Heart left ventricle (tissue), 16 donors: Measurements from ENCODE around the gene GYG1. TPM values are rescaled to one million over a fixed set of nuclear protein-coding genes. Genes with fewer than 3 reads are reported as not detected.
"Not testable (repeated sequence)": the region's sequence is repeated elsewhere in the genome, so short reads cannot be mapped to it uniquely, and the experiment has no call there.

Source experiments
- ATAC-seq, 4 donors: fragments of 200-7000 bp; cut with Tn5 transposase; one replicate each; pipeline ENCODE4 v1.9.1; 2020 to 2022; ENCODE audit warnings: moderate library complexity in 4 of 4, mild to moderate bottlenecking in 3 of 4, moderate number of reproducible peaks in 1 of 4
- DNase-seq, 5 donors: peaks; one replicate each; pipeline ENCODE4 v3.0.0-alpha.2; 2020
- H3K27ac ChIP-seq, 12 donors: fragments of 200-600 bp; sonication (generic) in 4 of 12; one replicate each; pipeline versions ENCODE4 v1.5.0 to v1.8.0; 2016 to 2022; ENCODE audit warnings: mild to moderate bottlenecking in 2 of 12
- H3K27me3 ChIP-seq, 9 donors: fragments of 200-600 bp; sonication (generic) in 2 of 9; one replicate each; pipeline versions ENCODE4 v1.5.1 to v1.8.0; 2016 to 2022; ENCODE audit warnings: mild to moderate bottlenecking in 3 of 9
- H3K36me3 ChIP-seq, 9 donors: fragments of 200-600 bp; sonication (generic) in 2 of 9; one replicate each; pipeline versions ENCODE4 v1.5.0 to v1.8.0; 2018 to 2022; ENCODE audit warnings: mild to moderate bottlenecking in 2 of 9
- H3K4me1 ChIP-seq, 12 donors: fragments of 200-600 bp; sonication (generic) in 4 of 12; one replicate each; pipeline versions ENCODE4 v1.5.0 to v1.8.0; 2016 to 2022; ENCODE audit warnings: mild to moderate bottlenecking in 3 of 12
- H3K4me3 ChIP-seq, 12 donors: fragments of 200-600 bp; sonication (generic) in 4 of 12; one replicate each; pipeline versions ENCODE4 v1.5.0 to v1.8.0; 2017 to 2022; ENCODE audit warnings: mild to moderate bottlenecking in 9 of 12, moderate library complexity in 4 of 12
- H3K9me3 ChIP-seq, 12 donors: fragments of 200-600 bp; sonication (generic) in 4 of 12; one replicate each; pipeline versions ENCODE4 v1.5.0 to v1.8.0; 2016 to 2022; ENCODE audit warnings: mild to moderate bottlenecking in 1 of 12
- CTCF ChIP-seq, 12 donors: fragments of 200-600 bp; sonication (generic) in 4 of 12; IDR thresholded peaks; one replicate each; pipeline versions ENCODE4 v1.5.0 to v1.8.0; 2018 to 2022; ENCODE audit warnings: antibody characterized with exemption in 12 of 12, mild to moderate bottlenecking in 5 of 12
- POLR2A ChIP-seq, 2 donors: fragments of 450-650 bp; IDR thresholded peaks; one replicate each; pipeline ENCODE4 v1.6.1; 2017; ENCODE audit warnings: antibody characterized with exemption in 2 of 2, mild to moderate bottlenecking in 2 of 2, moderate library complexity in 2 of 2
- WGBS, 4 donors: extraction: QIAGEN DNeasy Blood & Tissue Kit in 2 of 4; methylation state at CpG; one replicate each; pipeline versions ENCODE4 v1.1.5 to v1.1.7; 2013 to 2018; 5-methylcytosine and 5-hydroxymethylcytosine counted together
- intact Hi-C, 10 donors: fragments of 100-400 bp; cut with DNase I; formaldehyde crosslinking; loops; one replicate each; pipeline versions ENCODE4 v1.11.1 to v1.14.2; 2022
- polyA plus RNA-seq, 2 donors: library from polyadenylated mRNA; stranded (reverse); fragments of 200-250 nt; gene quantifications; one replicate each; pipeline ENCODE4 v1.2.3, GENCODE V29; 2013
- total RNA-seq, 9 donors: library from RNA; depleted of rRNA in 2 of 9; stranded (reverse); fragments of >200 nt in 2 of 9; fragmentation: NEBNext Ultra II Directional in 3 of 9; extraction: Animal tissue kit (Norgen Biotek cat#: 25700) in 3 of 9; gene quantifications; one replicate each; pipeline versions ENCODE4 v1.1.0 to v1.2.4, GENCODE V29; 2016 to 2023
- donor health status: ischemic (EF 13 %, LVEDD 7.1; RV severe dilation, severe dysfunction).
- donor health status: healthy with polysubstance abuse.
- donor health status: DM: no; HTN: yes; CAD: no.
- donor health status: DM: no; HTN: no; CAD: no.
- donor health status: ischemic (EF 25% LVEDD 6.9; RV normal size, moderate dysfunction).
- donor health status: ischemic (EF 25% LVEDD 5.7; RV mildly dilated, moderate dysfunction).
- donor health status: healthy.
- donor health status: DM: yes; HTN: yes; CAD: no.
- donor health status: ischemic (EF 35%, LVEDD 5.7; RV mildly dilated, moderate dysfunction).
- donor health status: nonischemic (EF 11% LVEDD 7.7; RV severe dilation, severe dysfunction).
- donor health status: DM: yes; HTN: yes; CAD: no.
- donor health status: PGD.
- donor health status: ischemic (EF 29% LVEDD 5.4; RV normal size, mild dysfunction).
- donor health status: nonischemic (EF 23%, LVEDD 6.1; RV moderate dilation, normal function).

GYG1 gene
- total and polyA plus RNA-seq, 11 donors, result 78.2 to 313 (median 144) TPM

DNA sequence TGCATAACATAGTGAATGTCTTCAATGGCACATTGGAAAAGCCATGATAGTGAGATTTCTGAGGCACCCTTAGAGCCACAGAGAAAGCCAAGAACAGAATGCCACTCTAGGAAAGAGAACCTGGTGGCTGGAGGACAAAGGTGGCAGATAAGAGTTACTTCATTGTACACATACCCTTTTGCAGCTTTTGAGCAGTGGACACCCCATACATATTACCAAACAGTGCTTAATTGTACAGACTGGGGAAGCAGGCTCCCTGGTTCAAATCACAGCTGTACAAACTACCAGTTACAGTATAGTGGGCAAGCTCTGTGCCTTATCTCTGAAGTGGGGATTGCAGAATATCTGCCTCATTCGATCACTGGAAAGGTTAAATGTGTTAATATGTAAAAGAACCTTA, 10.1 kb upstream of the GYG1 start:
- Histone ChIP-seq H3K36me3 (no peaks in the 10 kb centered on the region), H3K27me3 (no peaks in the 10 kb centered on the region), H3K9me3 (peaks cover 0 to 4% (median 0%) of the 10 kb centered on the region in 12 donors), H3K4me1 (no peaks in the 10 kb centered on the region), H3K27ac (no peak overlapping the region), H3K4me3 (no peak overlapping the region)
- TF ChIP-seq POLR2A (IDR thresholded peaks at IDR 0.05) (no peak), CTCF (IDR thresholded peaks at IDR 0.05) (no peak)
- intact Hi-C loops, result no loop called here
- WGBS, 4 donors, result 84 to 100% (median 88%) methylated on average over 1 of the region's 1 CpG
- ATAC-seq (no peak), DNase-seq (no peak)

- H3K9me3 ChIP-seq, ATAC-seq, H3K27ac ChIP-seq, DNase-seq, H3K27me3 ChIP-seq, H3K4me3 ChIP-seq, intact Hi-C loops, H3K36me3 ChIP-seq: not testable (repeated sequence)
- H3K4me1 ChIP-seq, result peaks cover 0 to 16% (median 5%) of the 10 kb centered on the region in 12 donors
- 96 to 97% (median 97%) methylated on average over 28 to 29 of the region's 29 CpGs for WGBS, 4 donors
Measured at GRCh38 chr3:148987551-148987950, 3.8 kb upstream of the GYG1 start.

GRCh38 chr3:148990236-148990635, 1.1 kb upstream of the GYG1 start:
- Histone ChIP-seq H3K27me3 (no peaks in the 10 kb centered on the region), H3K36me3 (peaks cover 0 to 15% (median 13%) of the 10 kb centered on the region in 9 donors), H3K27ac (peak overlapping the region in 6 of 12 donors; percentile 94 to 99 (median 97)), H3K9me3 (no peaks in the 10 kb centered on the region), H3K4me3 (no peak overlapping the region), H3K4me1 (peaks cover 0 to 30% (median 15%) of the 10 kb centered on the region in 12 donors)
- intact Hi-C loops, result loop anchor here in 4 of 10 donors (2.0 to 10.0 kb wide), 4 partner anchors 33 to 97 kb away; partner anchors contain the start of gene HLTF (in 3 of the 4)
- DNase-seq (no peak), ATAC-seq (no peak)
- 70 to 77% (median 74%) methylated on average over 4 of the region's 4 CpGs for WGBS, 4 donors
- TF ChIP-seq CTCF (IDR thresholded peaks at IDR 0.05), result no peak
- no peak for TF ChIP-seq POLR2A (IDR thresholded peaks at IDR 0.05)

DNA sequence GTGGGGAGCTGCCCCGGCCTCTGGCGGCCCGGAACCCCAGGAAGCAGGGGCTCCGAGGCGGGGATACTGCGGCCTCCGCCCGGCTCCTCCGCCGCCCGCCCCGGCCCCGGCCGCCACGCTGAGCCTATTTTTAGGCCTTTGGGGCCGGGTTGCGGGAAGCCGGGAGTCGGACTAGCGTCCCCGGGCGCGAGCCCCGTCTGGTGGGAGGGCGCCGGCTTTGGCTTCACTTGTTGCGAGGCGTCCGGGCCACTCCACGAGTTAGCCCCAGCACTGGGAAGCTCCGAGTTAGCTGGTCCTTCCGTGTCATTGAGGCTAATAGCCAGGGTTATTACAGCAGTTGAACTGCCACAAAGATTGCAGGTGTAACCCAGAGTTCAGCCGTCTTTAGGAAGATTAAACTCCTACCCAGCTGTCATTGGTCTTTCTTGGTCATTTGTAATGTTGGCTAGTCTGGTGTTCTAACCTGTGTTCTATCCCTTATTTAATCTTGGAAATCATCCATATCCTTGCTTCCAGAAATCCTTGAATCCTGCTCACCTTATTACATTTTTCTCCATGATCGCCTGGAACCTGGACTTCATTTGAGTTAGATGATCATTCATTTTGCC, 791 bp downstream of the GYG1 start:
- peak overlapping the region; percentile 70 to 98 (median 92) for H3K4me3 ChIP-seq
- peaks cover 0 to 34% (median 32%) of the 10 kb centered on the region in 9 donors for H3K36me3 ChIP-seq
- intact Hi-C loops, result loop anchor here in 4 of 10 donors (5.0 to 10.0 kb wide), 3 partner anchors 35 to 95 kb away; partner anchors contain the start of gene HLTF (in 3 of the 4)
- peak; percentile 5 to 75 (median 57) for ATAC-seq
- H3K27me3 ChIP-seq, result no peaks in the 10 kb centered on the region
- no peaks in the 10 kb centered on the region for H3K9me3 ChIP-seq
- TF ChIP-seq CTCF (IDR thresholded peaks at IDR 0.05) (no peak), POLR2A (IDR thresholded peaks at IDR 0.05) (no peak)
- H3K27ac ChIP-seq, result peak overlapping the region; percentile 85 to 99 (median 97)
- WGBS, 4 donors, result 2 to 26% (median 7%) methylated on average over 3 to 34 of the region's 34 CpGs
- DNase-seq, result peak; percentile 58 to 77 (median 70)
- H3K4me1 ChIP-seq, result peaks cover 0 to 31% (median 17%) of the 10 kb centered on the region in 12 donors
